ENCODE measurements around the gene ANTKMT.

GRCh38 chr16:741986-742629 lies 21.2 kb downstream of the ANTKMT start:
- TF ChIP-seq, protein P1, sequence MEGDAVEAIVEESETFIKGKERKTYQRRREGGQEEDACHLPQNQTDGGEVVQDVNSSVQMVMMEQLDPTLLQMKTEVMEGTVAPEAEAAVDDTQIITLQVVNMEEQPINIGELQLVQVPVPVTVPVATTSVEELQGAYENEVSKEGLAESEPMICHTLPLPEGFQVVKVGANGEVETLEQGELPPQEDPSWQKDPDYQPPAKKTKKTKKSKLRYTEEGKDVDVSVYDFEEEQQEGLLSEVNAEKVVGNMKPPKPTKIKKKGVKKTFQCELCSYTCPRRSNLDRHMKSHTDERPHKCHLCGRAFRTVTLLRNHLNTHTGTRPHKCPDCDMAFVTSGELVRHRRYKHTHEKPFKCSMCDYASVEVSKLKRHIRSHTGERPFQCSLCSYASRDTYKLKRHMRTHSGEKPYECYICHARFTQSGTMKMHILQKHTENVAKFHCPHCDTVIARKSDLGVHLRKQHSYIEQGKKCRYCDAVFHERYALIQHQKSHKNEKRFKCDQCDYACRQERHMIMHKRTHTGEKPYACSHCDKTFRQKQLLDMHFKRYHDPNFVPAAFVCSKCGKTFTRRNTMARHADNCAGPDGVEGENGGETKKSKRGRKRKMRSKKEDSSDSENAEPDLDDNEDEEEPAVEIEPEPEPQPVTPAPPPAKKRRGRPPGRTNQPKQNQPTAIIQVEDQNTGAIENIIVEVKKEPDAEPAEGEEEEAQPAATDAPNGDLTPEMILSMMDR (IDR thresholded peaks at IDR 0.05): no peak
- TF ChIP-seq EZH2 (IDR thresholded peaks at IDR 0.05) (no peak), EZH2phosphoT487 (IDR thresholded peaks at IDR 0.05) (no peak)
